DND-41 (cell line): ENCODE measurements around the gene GSN.

Experiments
- CTCF ChIP-seq: IDR thresholded peaks from 2 replicates; pipeline ENCODE4 v1.5.1; 2012; ENCODE audit warnings: borderline replicate concordance, low read length, moderate library complexity, mild to moderate bottlenecking; ENCODE audit not compliant: poor library complexity, severe bottlenecking; ENCODE audit errors: extremely low read depth
- EZH2 ChIP-seq: IDR thresholded peaks from 3 replicates; pipeline ENCODE4 v1.6.1; 2012; ENCODE audit warnings: borderline replicate concordance, low read depth, mild to moderate bottlenecking, moderate library complexity, low read length, inconsistent platforms; ENCODE audit not compliant: severe bottlenecking

GRCh38 chr9:121368138-121368522 is 100.2 kb downstream of the GSN start:
- no peak for TF ChIP-seq EZH2
- no peak for TF ChIP-seq CTCF
